Right atrium auricular region (tissue), 2 donors: ENCODE data around the gene SYT1. TPM values are rescaled to one million over a fixed set of nuclear protein-coding genes. Genes with fewer than 3 reads are reported as not detected.

Source experiments
- DNase-seq: peaks from one replicate; pipeline ENCODE4 v3.0.0-alpha.2; 2019; ENCODE audit warnings: low spot score
- H3K27ac ChIP-seq, 2 donors: fragments of 200-600 bp; sonication (generic); 1 replicate in 1 of 2; 2 replicates in 1 of 2; pipeline ENCODE4 v1.5.1; 2016 to 2019
- H3K27me3 ChIP-seq, 2 donors: fragments of 200-600 bp; sonication (generic); one replicate each; pipeline versions ENCODE4 v1.5.1 to v1.6.0; 2017 to 2019
- H3K36me3 ChIP-seq: fragments of 200-600 bp; sonication (generic); one replicate; pipeline ENCODE4 v1.5.1; 2016
- H3K4me1 ChIP-seq, 2 donors: fragments of 200-600 bp; sonication (generic); one replicate each; pipeline versions ENCODE4 v1.5.1 to v1.6.0; 2017 to 2019
- H3K4me3 ChIP-seq, 2 donors: fragments of 200-600 bp; sonication (generic); 1 replicate in 1 of 2; 2 replicates in 1 of 2; pipeline ENCODE4 v1.5.1; 2017 to 2019; ENCODE audit warnings: mild to moderate bottlenecking in 1 of 2, moderate library complexity in 1 of 2
- H3K9me3 ChIP-seq, 2 donors: fragments of 200-600 bp; sonication (generic); one replicate each; pipeline ENCODE4 v1.5.1; 2019
- CTCF ChIP-seq, 2 donors: fragments of 200-600 bp; sonication (generic); IDR thresholded peaks; one replicate each; pipeline ENCODE4 v1.5.1; 2019; ENCODE audit warnings: antibody characterized with exemption in 2 of 2
- total RNA-seq, 2 donors: library from RNA; depleted of rRNA; stranded (reverse); fragments of >200 nt; gene quantifications; one replicate each; pipeline ENCODE4 v1.1.0, GENCODE V29; 2016

SYT1 gene
- total RNA-seq, 2 donors from 2014 or later = 0.16 TPM; not detected in 1

- no peaks in the 10 kb centered on the region for H3K27me3 ChIP-seq
- no peak for TF ChIP-seq CTCF (IDR thresholded peaks at IDR 0.05)
- DNase-seq = no peak
Observed at GRCh38 chr12:78898416-78898815, 33.8 kb downstream of the SYT1 start.

GRCh38 chr12:78914859-78915331, 50.3 kb downstream of the SYT1 start:
- no peaks in the 10 kb centered on the region for H3K4me1 ChIP-seq
- no peak overlapping the region for H3K27ac ChIP-seq
- no peaks in the 10 kb centered on the region for H3K27me3 ChIP-seq
- H3K4me3 ChIP-seq = no peak overlapping the region
- DNase-seq = no peak
- H3K9me3 ChIP-seq = no peaks in the 10 kb centered on the region
- no peak for TF ChIP-seq CTCF (IDR thresholded peaks at IDR 0.05)
- H3K36me3 ChIP-seq = no peaks in the 10 kb centered on the region

More at GRCh38 chr12:78898416-78898815, 33.8 kb downstream of the SYT1 start:
- Histone ChIP-seq H3K36me3 (no peaks in the 10 kb centered on the region), H3K27ac (no peak overlapping the region), H3K4me3 (no peak overlapping the region), H3K4me1 (no peaks in the 10 kb centered on the region), H3K9me3 (no peaks in the 10 kb centered on the region)

- H3K27ac ChIP-seq = no peak overlapping the region
- H3K4me3 ChIP-seq = no peak overlapping the region
- no peaks in the 10 kb centered on the region for H3K9me3 ChIP-seq
- no peaks in the 10 kb centered on the region for H3K4me1 ChIP-seq
- no peaks in the 10 kb centered on the region for H3K36me3 ChIP-seq
- H3K27me3 ChIP-seq = no peaks in the 10 kb centered on the region
- DNase-seq = no peak
- no peak for TF ChIP-seq CTCF (IDR thresholded peaks at IDR 0.05)
Observed at GRCh38 chr12:78916845-78917480, 52.4 kb downstream of the SYT1 start.

GRCh38 chr12:78917513-78917912, 52.9 kb downstream of the SYT1 start:
- Histone ChIP-seq H3K4me1 (no peaks in the 10 kb centered on the region), H3K27ac (no peak overlapping the region), H3K36me3 (no peaks in the 10 kb centered on the region), H3K9me3 (no peaks in the 10 kb centered on the region), H3K4me3 (no peak overlapping the region), H3K27me3 (no peaks in the 10 kb centered on the region)
- TF ChIP-seq CTCF (IDR thresholded peaks at IDR 0.05) = no peak
- no peak for DNase-seq

GRCh38 chr12:78918268-78918667, 53.7 kb downstream of the SYT1 start:
- Histone ChIP-seq H3K27me3 (no peaks in the 10 kb centered on the region), H3K36me3 (no peaks in the 10 kb centered on the region), H3K9me3 (no peaks in the 10 kb centered on the region), H3K4me1 (no peaks in the 10 kb centered on the region), H3K4me3 (no peak overlapping the region), H3K27ac (no peak overlapping the region)
- no peak for DNase-seq
- TF ChIP-seq CTCF (IDR thresholded peaks at IDR 0.05) = no peak
